GM23248 (cell line): ENCODE measurements around the gene TTLL8. TPM values are rescaled to one million over a fixed set of nuclear protein-coding genes. Genes with fewer than 3 reads are reported as not detected.

Experiments used
- DNase-seq: peaks from one replicate; pipeline ENCODE4 v3.0.0-alpha.2; 2015
- H2AFZ ChIP-seq: fragments of 200-600 bp; sonication (generic); 2 replicates; pipeline ENCODE4 v1.6.1; 2016; ENCODE audit warnings: antibody characterized with exemption
- H3F3A ChIP-seq: fragments of 200-600 bp; sonication (generic); 2 replicates; pipeline ENCODE4 v1.6.1; 2016; ENCODE audit warnings: mild to moderate bottlenecking, antibody characterized with exemption, mixed run types; ENCODE audit not compliant: insufficient read depth
- H3K27ac ChIP-seq: fragments of 200-600 bp; sonication (generic); 2 replicates; pipeline ENCODE4 v1.5.1; 2016; ENCODE audit warnings: mild to moderate bottlenecking
- H3K27me3 ChIP-seq: fragments of 200-600 bp; sonication (generic); replicated peaks from 2 replicates; pipeline ENCODE4 v1.6.1; 2016; ENCODE audit warnings: mild to moderate bottlenecking; ENCODE audit not compliant: insufficient read depth
- H3K36me3 ChIP-seq: fragments of 200-600 bp; sonication (generic); 2 replicates; pipeline ENCODE4 v1.6.1; 2016; ENCODE audit warnings: low read depth, mild to moderate bottlenecking
- H3K4me1 ChIP-seq: fragments of 200-600 bp; sonication (generic); 2 replicates; pipeline ENCODE4 v1.6.1; 2016; ENCODE audit warnings: mild to moderate bottlenecking; ENCODE audit not compliant: insufficient read depth
- H3K4me2 ChIP-seq: fragments of 200-600 bp; sonication (generic); one replicate; pipeline ENCODE4 v1.6.1; 2016; ENCODE audit warnings: mild to moderate bottlenecking; ENCODE audit not compliant: unreplicated experiment
- H3K4me3 ChIP-seq: fragments of 200-600 bp; sonication (generic); 2 replicates; pipeline ENCODE4 v1.5.1; 2016; ENCODE audit warnings: mild to moderate bottlenecking
- H3K79me2 ChIP-seq: fragments of 200-600 bp; sonication (generic); 2 replicates; pipeline ENCODE4 v1.6.1; 2016; ENCODE audit warnings: mild to moderate bottlenecking; ENCODE audit not compliant: insufficient read depth
- H3K9ac ChIP-seq: fragments of 200-600 bp; sonication (generic); 2 replicates; pipeline ENCODE4 v1.6.1; 2016; ENCODE audit warnings: mild to moderate bottlenecking
- H3K9me2 ChIP-seq: fragments of 200-600 bp; sonication (generic); 2 replicates; pipeline ENCODE4 v1.6.1; 2016; ENCODE audit warnings: mixed run types, mild to moderate bottlenecking, moderate library complexity; ENCODE audit not compliant: insufficient read depth
- H3K9me3 ChIP-seq: fragments of 200-600 bp; sonication (generic); one replicate; pipeline ENCODE4 v1.6.1; 2017; ENCODE audit warnings: low read depth
- H4K20me1 ChIP-seq: fragments of 200-600 bp; sonication (generic); 2 replicates; pipeline ENCODE4 v1.6.0; 2016; ENCODE audit not compliant: insufficient read depth
- EZH2 ChIP-seq: fragments of 200-600 bp; sonication (generic); IDR thresholded peaks from 2 replicates; pipeline ENCODE4 v1.6.1; 2018; ENCODE audit warnings: antibody characterized with exemption, mild to moderate bottlenecking; ENCODE audit not compliant: insufficient read depth, poor library complexity, severe bottlenecking
- EZH2phosphoT487 ChIP-seq: fragments of 200-600 bp; sonication (generic); IDR thresholded peaks from 2 replicates; pipeline ENCODE4 v1.6.1; 2018; ENCODE audit warnings: antibody characterized with exemption, moderate library complexity, mild to moderate bottlenecking, low read depth; ENCODE audit not compliant: insufficient read depth
- WGBS, 2 experiments: methylation state at CpG; one replicate each; pipeline ENCODE4 v1.1.6; 2015 to 2017; ENCODE audit warnings: low lambda C conversion rate in 2 of 2, low coverage in 1 of 2; ENCODE audit errors: missing lambda C conversion rate in 2 of 2; 5-methylcytosine and 5-hydroxymethylcytosine counted together
- in situ Hi-C: fragments of 300-500 bp; cut with MboI; formaldehyde crosslinking; loops from 2 replicates; pipeline ENCODE4 v1.15.0; 2020
- polyA plus RNA-seq: library from polyadenylated mRNA; unstranded; fragments of >200 nt; fragmentation: Nextera tagmentation; extraction: Ambion mirVana; gene quantifications from 2 replicates; pipeline ENCODE4 v1.2.1, GENCODE V29; 2016
- total RNA-seq: library from RNA; depleted of rRNA; stranded (reverse); fragments of >200 nt; shearing (Covaris generic); gene quantifications from 2 replicates; pipeline ENCODE4 v1.2.3, GENCODE V29; 2014

TTLL8 gene
- total and polyA plus RNA-seq, 2 experiments from 2014 or later: not detected

- H4K20me1 ChIP-seq: no peaks in the 10 kb centered on the region
- H3K9me2 ChIP-seq: no peaks in the 10 kb centered on the region
- H3K4me3 ChIP-seq: no peak overlapping the region
- no peaks in the 10 kb centered on the region for H3F3A ChIP-seq
- WGBS, 2 experiments: 68% methylated on average over 11 of the region's 11 CpGs
- no peaks in the 10 kb centered on the region for H3K9me3 ChIP-seq
- no peak for TF ChIP-seq EZH2
- TF ChIP-seq EZH2phosphoT487: no peak
- H3K27me3 ChIP-seq: peaks cover 29% of the 10 kb centered on the region
- no peak overlapping the region for H3K4me2 ChIP-seq
- no peak for DNase-seq
- no peak overlapping the region for H2AFZ ChIP-seq
- no peak overlapping the region for H3K27ac ChIP-seq
- H3K4me1 ChIP-seq: no peaks in the 10 kb centered on the region
- no peak overlapping the region for H3K9ac ChIP-seq
- in situ Hi-C loops: no loop called here
- no peaks in the 10 kb centered on the region for H3K79me2 ChIP-seq
- no peaks in the 10 kb centered on the region for H3K36me3 ChIP-seq
Measured at GRCh38 chr22:50018608-50019285, 39.4 kb downstream of the TTLL8 start.

GRCh38 chr22:50017701-50018224 lies 40.3 kb downstream of the TTLL8 start:
- TF ChIP-seq EZH2phosphoT487 (no peak), EZH2 (no peak)
- Histone ChIP-seq H3K27me3 (peaks cover 38% of the 10 kb centered on the region), H3F3A (no peaks in the 10 kb centered on the region), H3K4me1 (no peaks in the 10 kb centered on the region), H2AFZ (no peak overlapping the region), H3K36me3 (no peaks in the 10 kb centered on the region), H3K9ac (no peak overlapping the region), H3K27ac (no peak overlapping the region), H3K79me2 (no peaks in the 10 kb centered on the region), H3K4me3 (no peak overlapping the region), H3K4me2 (no peak overlapping the region), H4K20me1 (no peaks in the 10 kb centered on the region), H3K9me2 (no peaks in the 10 kb centered on the region), H3K9me3 (no peaks in the 10 kb centered on the region)
- in situ Hi-C loops: no loop called here
- 81 to 82% methylated on average over 6 of the region's 6 CpGs for WGBS, 2 experiments
- DNase-seq: no peak

GRCh38 chr22:50016988-50017700 lies 41.0 kb downstream of the TTLL8 start:
- in situ Hi-C loops: no loop called here

GRCh38 chr22:50016308-50016987 lies 41.6 kb downstream of the TTLL8 start:
- 66% methylated on average over 17 to 19 of the region's 20 CpGs for WGBS, 2 experiments
- Histone ChIP-seq H3F3A (no peaks in the 10 kb centered on the region), H3K9me2 (no peaks in the 10 kb centered on the region), H3K4me3 (no peak overlapping the region), H2AFZ (no peak overlapping the region), H3K9me3 (no peaks in the 10 kb centered on the region), H4K20me1 (no peaks in the 10 kb centered on the region), H3K36me3 (no peaks in the 10 kb centered on the region), H3K27ac (no peak overlapping the region), H3K4me2 (no peak overlapping the region), H3K4me1 (no peaks in the 10 kb centered on the region), H3K27me3 (peaks cover 49% of the 10 kb centered on the region), H3K9ac (no peak overlapping the region), H3K79me2 (no peaks in the 10 kb centered on the region)
- DNase-seq: no peak
- TF ChIP-seq EZH2 (no peak), EZH2phosphoT487 (no peak)
- in situ Hi-C loops: no loop called here

More at GRCh38 chr22:50016988-50017700, 41.0 kb downstream of the TTLL8 start:
- Histone ChIP-seq H3K9me2 (no peaks in the 10 kb centered on the region), H3K27me3 (peaks cover 42% of the 10 kb centered on the region), H3K4me2 (no peak overlapping the region), H3F3A (no peaks in the 10 kb centered on the region), H3K4me3 (no peak overlapping the region), H3K9ac (no peak overlapping the region), H3K4me1 (no peaks in the 10 kb centered on the region), H2AFZ (no peak overlapping the region), H4K20me1 (no peaks in the 10 kb centered on the region), H3K36me3 (no peaks in the 10 kb centered on the region), H3K79me2 (no peaks in the 10 kb centered on the region), H3K9me3 (no peaks in the 10 kb centered on the region), H3K27ac (no peak overlapping the region)
- DNase-seq: no peak
- no peak for TF ChIP-seq EZH2
- TF ChIP-seq EZH2phosphoT487: no peak
- 47% methylated on average over 17 to 21 of the region's 21 CpGs for WGBS, 2 experiments
